Tibial nerve (tissue), 4 donors: ENCODE measurements around the gene DNAJC4. TPM values are rescaled to one million over a fixed set of nuclear protein-coding genes. Genes with fewer than 3 reads are reported as not detected.

ENCODE experiments used
- DNase-seq, 2 donors: peaks; one replicate each; pipeline ENCODE4 v3.0.0-alpha.2; 2019; ENCODE audit warnings: low spot score in 2 of 2
- H3K27ac ChIP-seq, 4 donors: fragments of 200-600 bp; sonication (generic) in 3 of 4; one replicate each; pipeline ENCODE4 v1.5.1; 2017 to 2019; ENCODE audit warnings: mild to moderate bottlenecking in 1 of 4
- H3K27me3 ChIP-seq, 2 donors: fragments of 200-600 bp; sonication (generic) in 1 of 2; one replicate each; pipeline versions ENCODE4 v1.5.1 to v1.6.0; 2017 to 2019
- H3K36me3 ChIP-seq, 3 donors: fragments of 200-600 bp; sonication (generic); one replicate each; pipeline ENCODE4 v1.5.1; 2018 to 2019
- H3K4me1 ChIP-seq, 4 donors: fragments of 200-600 bp; sonication (generic) in 3 of 4; one replicate each; pipeline ENCODE4 v1.5.1; 2017 to 2019
- H3K4me3 ChIP-seq, 4 donors: fragments of 200-600 bp; sonication (generic) in 3 of 4; one replicate each; pipeline ENCODE4 v1.5.1; 2017 to 2019; ENCODE audit warnings: mild to moderate bottlenecking in 1 of 4, moderate library complexity in 1 of 4
- H3K9me3 ChIP-seq, 4 donors: fragments of 200-600 bp; sonication (generic) in 3 of 4; one replicate each; pipeline ENCODE4 v1.5.1; 2017 to 2019
- CTCF ChIP-seq, 5 experiments: fragments of 200-600 bp in 3 of 5; fragments of 450-650 bp in 2 of 5; sonication (generic) in 3 of 5; IDR thresholded peaks; one replicate each; pipeline ENCODE4 v1.5.1; 2016 to 2019; ENCODE audit warnings: antibody characterized with exemption in 5 of 5, mild to moderate bottlenecking in 3 of 5, moderate library complexity in 2 of 5
- EP300 ChIP-seq, 2 donors: sonication (generic); formaldehyde crosslinking; IDR thresholded peaks; one replicate each; pipeline ENCODE4 v1.6.1; 2017; ENCODE audit warnings: antibody characterized with exemption in 2 of 2, mild to moderate bottlenecking in 1 of 2
- POLR2A ChIP-seq, 2 donors: fragments of 450-650 bp; IDR thresholded peaks; one replicate each; pipeline ENCODE4 v1.6.1; 2017; ENCODE audit warnings: antibody characterized with exemption in 2 of 2, mild to moderate bottlenecking in 2 of 2, moderate library complexity in 2 of 2
- WGBS, 2 donors: methylation state at CpG; one replicate each; pipeline ENCODE4 v1.1.5; 2018; 5-methylcytosine and 5-hydroxymethylcytosine counted together
- total RNA-seq, 4 donors: library from RNA; depleted of rRNA; stranded (reverse); fragments of >200 nt; gene quantifications; one replicate each; pipeline ENCODE4 v1.1.0, GENCODE V29; 2016

DNAJC4 gene
- total RNA-seq, 4 donors from 2014 or later, result 20.1 to 42.0 (median 25.8) TPM

GRCh38 chr11:64235437-64236161 is 5.3 kb downstream of the DNAJC4 start:
- Histone ChIP-seq H3K27me3 (no peaks in the 10 kb centered on the region), H3K36me3 (peaks cover 0 to 33% (median 4%) of the 10 kb centered on the region in 3 donors), H3K4me1 (peaks cover 0 to 64% (median 34%) of the 10 kb centered on the region in 4 donors), H3K27ac (peak overlapping the region in 3 of 4 donors; percentile 86 to 94 (median 92)), H3K9me3 (no peaks in the 10 kb centered on the region), H3K4me3 (peak overlapping the region in 2 of 4 donors; percentile 79 to 90)
- no peak for DNase-seq
- TF ChIP-seq POLR2A (IDR thresholded peaks at IDR 0.05), result no peak
- 76 to 80% methylated on average over 2 to 12 of the region's 12 CpGs for WGBS, 2 donors

- peak overlapping the region in 2 of 4 donors; percentile 11 to 19 for H3K27ac ChIP-seq
- no peak overlapping the region for H3K4me3 ChIP-seq
- H3K4me1 ChIP-seq, result peaks cover 0 to 52% (median 36%) of the 10 kb centered on the region in 4 donors
- no peak for DNase-seq
- TF ChIP-seq EP300 (IDR thresholded peaks at IDR 0.05), result no peak
- TF ChIP-seq POLR2A (IDR thresholded peaks at IDR 0.05), result no peak
- TF ChIP-seq CTCF (IDR thresholded peaks at IDR 0.05), result no peak
- peaks cover 0 to 33% (median 4%) of the 10 kb centered on the region in 3 donors for H3K36me3 ChIP-seq
- no peaks in the 10 kb centered on the region for H3K27me3 ChIP-seq
- no peaks in the 10 kb centered on the region for H3K9me3 ChIP-seq
- 71 to 72% methylated on average over 12 of the region's 12 CpGs for WGBS, 2 donors
Measured at GRCh38 chr11:64237484-64237951, 7.2 kb downstream of the DNAJC4 start.

GRCh38 chr11:64238076-64238475 is 7.7 kb downstream of the DNAJC4 start:
- no peak for DNase-seq
- WGBS, 2 donors, result 88 to 96% methylated on average over 8 to 9 of the region's 9 CpGs
- Histone ChIP-seq H3K9me3 (no peaks in the 10 kb centered on the region), H3K27me3 (no peaks in the 10 kb centered on the region), H3K27ac (peak overlapping the region in 2 of 4 donors; percentile 26 to 95), H3K4me3 (no peak overlapping the region), H3K36me3 (peaks cover 0 to 36% (median 4%) of the 10 kb centered on the region in 3 donors), H3K4me1 (peaks cover 0 to 52% (median 40%) of the 10 kb centered on the region in 4 donors)
- TF ChIP-seq EP300 (IDR thresholded peaks at IDR 0.05), result no peak
- TF ChIP-seq POLR2A (IDR thresholded peaks at IDR 0.05), result no peak
- TF ChIP-seq CTCF (IDR thresholded peaks at IDR 0.05), result no peak

- H3K36me3 ChIP-seq, result peaks cover 0 to 46% (median 4%) of the 10 kb centered on the region in 3 donors
- no peaks in the 10 kb centered on the region for H3K27me3 ChIP-seq
- peak overlapping the region in 2 of 4 donors; percentile 95 to 100 for H3K27ac ChIP-seq
- H3K4me3 ChIP-seq, result no peak overlapping the region
- H3K4me1 ChIP-seq, result peaks cover 0 to 51% (median 35%) of the 10 kb centered on the region in 4 donors
- TF ChIP-seq CTCF (IDR thresholded peaks at IDR 0.05), result no peak
- no peak for TF ChIP-seq POLR2A (IDR thresholded peaks at IDR 0.05)
- TF ChIP-seq EP300 (IDR thresholded peaks at IDR 0.05), result no peak
- WGBS, 2 donors, result 72 to 82% methylated on average over 5 of the region's 5 CpGs
- no peaks in the 10 kb centered on the region for H3K9me3 ChIP-seq
- no peak for DNase-seq
Measured at GRCh38 chr11:64238999-64239398, 8.7 kb downstream of the DNAJC4 start.

GRCh38 chr11:64239662-64240434 is 9.5 kb downstream of the DNAJC4 start:
- H3K27me3 ChIP-seq, result no peaks in the 10 kb centered on the region
- peak overlapping the region; percentile 95 to 100 (median 100) for H3K27ac ChIP-seq
- H3K9me3 ChIP-seq, result no peaks in the 10 kb centered on the region
- DNase-seq, result no peak
- peak overlapping the region; percentile 55 to 91 (median 82) for H3K4me3 ChIP-seq
- peaks cover 0 to 54% (median 35%) of the 10 kb centered on the region in 4 donors for H3K4me1 ChIP-seq
- TF ChIP-seq CTCF (IDR thresholded peaks at IDR 0.05) (no peak), POLR2A (IDR thresholded peaks at IDR 0.05) (no peak)
- peaks cover 0 to 51% (median 4%) of the 10 kb centered on the region in 3 donors for H3K36me3 ChIP-seq
- WGBS, 2 donors, result 74 to 83% methylated on average over 11 of the region's 11 CpGs
